Smooth muscle cell of the brain vasculature (primary cell): ENCODE measurements around the gene PEG3.
A peak's percentile ranks its signal among the peaks of the same experiment; 100 is the strongest.

Experiments used
- DNase-seq: peaks from one replicate; pipeline ENCODE4 v3.0.0-alpha.2; 2012; ENCODE audit warnings: low read depth, low spot score

Gene PEG3

GRCh38 chr19:56838909-56839651, 1.4 kb downstream of the PEG3 start:
- peak; percentile 37 for DNase-seq

DNA sequence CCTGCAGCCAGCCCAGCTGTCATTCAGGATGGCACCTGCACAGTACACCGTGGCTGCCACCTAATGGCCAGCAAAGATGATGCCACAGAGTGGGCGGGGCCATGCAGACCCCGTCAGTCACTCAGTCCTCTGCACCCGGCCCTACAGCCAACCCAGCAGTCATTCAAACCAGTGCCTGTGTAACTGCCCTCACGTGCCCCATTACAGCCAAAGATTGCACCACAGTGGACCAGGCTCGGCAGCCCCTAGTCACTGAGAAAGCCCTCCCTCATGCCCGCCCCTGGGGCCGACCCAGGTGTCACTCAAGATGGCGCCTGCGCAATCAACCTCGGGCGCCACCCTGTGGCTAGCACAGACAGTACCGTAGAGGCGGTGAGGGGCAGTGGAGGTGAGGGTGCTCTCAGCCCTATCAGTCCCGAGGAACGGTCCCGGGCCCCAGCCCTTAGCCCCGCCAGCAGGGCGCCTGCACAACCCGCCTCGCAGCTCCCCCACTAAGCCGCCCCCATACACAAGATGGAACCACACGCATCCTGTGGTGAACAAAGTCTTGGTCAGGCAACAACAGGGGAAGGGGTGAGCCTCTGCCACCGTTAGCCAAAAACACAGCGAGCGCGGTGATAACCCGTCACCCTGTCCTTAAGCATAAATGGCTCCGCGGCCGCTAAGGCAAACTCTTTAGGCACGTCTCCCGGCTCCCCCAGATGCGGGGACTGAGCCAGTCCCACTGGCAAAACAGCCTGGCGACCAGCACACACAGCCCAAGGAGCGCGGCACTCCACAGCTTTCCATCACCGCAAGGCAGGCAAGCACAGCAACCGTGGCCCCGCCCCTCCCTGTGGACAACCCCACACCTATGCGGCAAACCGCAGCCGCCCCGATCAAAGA, 2.3 kb downstream of the PEG3 start:
- DNase-seq = no peak

GRCh38 chr19:56837492-56838023, 3.0 kb downstream of the PEG3 start:
- DNase-seq = no peak

DNA sequence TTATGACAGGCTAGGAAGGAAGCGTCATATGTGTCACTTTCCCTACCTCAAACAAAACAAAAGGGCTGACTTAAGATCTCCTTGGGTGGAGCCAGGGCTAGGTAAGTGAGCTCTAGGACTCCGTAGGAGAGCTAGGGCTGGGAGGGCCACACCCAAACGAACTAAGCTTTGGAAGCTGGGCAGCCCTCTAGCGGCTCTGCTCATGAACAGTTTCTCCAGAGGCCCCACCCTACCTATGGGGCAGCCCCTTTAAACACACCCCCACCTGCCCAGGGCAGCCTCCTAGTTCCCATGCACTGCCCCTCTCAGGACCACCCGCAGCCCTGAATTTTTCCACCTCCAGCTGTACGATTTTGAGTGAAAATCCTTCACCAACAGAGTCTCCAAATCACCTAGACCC, 3.5 kb downstream of the PEG3 start:
- DNase-seq = no peak

GRCh38 chr19:56836059-56836458, 4.5 kb downstream of the PEG3 start:
- DNase-seq = no peak

GRCh38 chr19:56835401-56835800, 5.1 kb downstream of the PEG3 start:
- no peak for DNase-seq

DNA sequence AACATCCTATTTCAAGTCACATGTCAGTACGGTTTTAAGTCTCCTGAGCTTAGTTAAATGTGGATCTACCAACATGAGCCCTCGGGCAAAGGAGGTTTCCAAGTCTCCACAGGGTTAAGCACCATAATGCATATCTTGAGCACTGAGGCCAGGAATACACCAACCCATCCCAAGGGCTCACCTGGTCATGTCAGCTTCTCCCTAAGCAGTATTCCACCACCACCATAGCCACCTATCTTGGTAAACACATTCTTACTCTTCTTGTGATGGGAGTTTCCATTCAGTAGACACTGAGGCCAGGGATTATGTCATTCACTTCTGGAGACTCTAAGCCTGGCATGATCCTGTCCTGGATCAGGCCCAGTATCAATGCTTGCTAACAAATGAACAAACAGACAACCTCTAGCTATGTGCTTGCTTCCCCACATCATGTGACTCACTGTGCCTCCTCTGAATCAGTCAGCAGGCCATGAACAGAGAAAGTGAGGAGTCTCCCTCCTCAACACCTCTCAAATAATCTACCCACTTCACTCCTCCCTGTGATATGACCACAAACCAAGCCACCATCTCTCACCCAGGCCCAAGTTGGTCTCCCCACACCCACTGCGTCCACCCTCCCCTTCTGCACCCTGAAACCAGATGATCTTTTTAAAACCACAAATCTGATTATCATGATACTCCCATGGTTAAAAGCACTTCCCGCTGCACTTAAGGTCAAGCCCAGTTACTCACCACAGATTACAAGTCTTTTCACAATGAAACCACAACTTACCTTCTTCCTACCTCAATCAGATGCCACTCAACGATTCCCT, 5.8 kb downstream of the PEG3 start:
- no peak for DNase-seq

DNA sequence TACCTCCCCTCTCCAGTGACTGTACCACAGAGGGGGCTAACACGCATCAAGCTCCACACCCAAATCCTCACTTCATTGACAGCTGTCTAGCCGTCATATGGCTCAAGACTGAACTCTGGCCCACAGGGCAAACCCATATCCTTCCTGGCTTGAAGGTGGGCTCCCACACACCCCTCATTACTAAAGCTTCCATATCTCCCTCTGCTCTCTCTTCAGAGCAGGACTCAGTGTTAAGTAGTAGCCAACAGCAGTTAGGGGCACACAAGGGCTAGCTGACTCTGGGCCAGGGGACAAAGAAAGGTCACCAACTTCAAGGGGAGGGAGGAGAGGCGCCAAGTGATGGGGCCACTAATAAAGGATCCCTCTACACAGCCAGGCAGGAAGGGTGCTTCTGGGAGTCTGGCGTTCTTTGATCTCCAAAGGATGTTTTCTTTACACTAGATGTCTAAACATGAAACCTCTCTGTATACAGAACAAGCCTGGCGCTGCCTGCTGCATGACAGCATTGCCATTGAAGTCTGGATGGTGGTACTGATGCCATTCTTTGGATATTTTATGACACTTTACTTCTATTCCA, 8.1 kb downstream of the PEG3 start:
- DNase-seq = no peak

DNA sequence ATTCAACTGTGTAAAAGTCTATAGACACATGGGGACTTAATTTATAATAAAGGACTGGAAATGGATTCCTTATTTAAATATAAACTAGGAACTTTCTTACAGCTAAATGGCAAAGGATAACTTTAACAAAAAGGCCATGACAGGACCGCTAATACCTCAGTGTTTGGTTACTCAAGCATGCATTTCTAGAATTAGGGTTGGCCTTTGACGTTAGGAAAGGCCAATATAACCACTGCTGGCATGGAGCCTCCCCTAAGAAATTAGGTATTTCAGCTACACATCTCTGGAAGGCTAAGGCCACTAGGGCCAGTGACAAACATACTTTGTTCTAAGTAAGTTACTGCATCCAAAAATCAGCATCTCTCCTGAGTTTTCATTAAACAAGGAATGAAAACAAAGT, 9.3 kb downstream of the PEG3 start:
- DNase-seq = no peak

GRCh38 chr19:56829596-56829995, 10.9 kb downstream of the PEG3 start:
- no peak for DNase-seq

GRCh38 chr19:56827708-56828107, 12.8 kb downstream of the PEG3 start:
- no peak for DNase-seq

DNA sequence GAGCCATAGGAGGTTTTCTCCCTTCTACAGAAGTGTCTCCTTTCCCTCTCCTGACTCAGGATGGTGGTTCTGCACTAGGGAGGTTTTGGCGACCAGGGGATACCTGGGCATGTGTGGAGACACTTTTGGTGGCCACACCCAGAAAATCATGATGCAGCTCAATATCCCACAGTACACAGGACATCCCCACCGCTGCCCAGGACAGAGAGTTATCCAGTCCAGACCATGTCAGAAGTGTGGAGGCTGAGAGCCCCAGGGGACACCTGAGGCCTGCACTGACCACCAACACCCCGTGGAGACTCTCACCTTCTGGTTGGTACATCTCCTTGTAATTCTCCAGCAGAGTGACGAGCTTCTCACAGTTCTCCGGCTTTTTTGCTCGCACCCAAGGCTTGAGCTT, 16.6 kb downstream of the PEG3 start:
- no peak for DNase-seq

GRCh38 chr19:56823417-56823816, 17.1 kb downstream of the PEG3 start:
- DNase-seq = no peak

DNA sequence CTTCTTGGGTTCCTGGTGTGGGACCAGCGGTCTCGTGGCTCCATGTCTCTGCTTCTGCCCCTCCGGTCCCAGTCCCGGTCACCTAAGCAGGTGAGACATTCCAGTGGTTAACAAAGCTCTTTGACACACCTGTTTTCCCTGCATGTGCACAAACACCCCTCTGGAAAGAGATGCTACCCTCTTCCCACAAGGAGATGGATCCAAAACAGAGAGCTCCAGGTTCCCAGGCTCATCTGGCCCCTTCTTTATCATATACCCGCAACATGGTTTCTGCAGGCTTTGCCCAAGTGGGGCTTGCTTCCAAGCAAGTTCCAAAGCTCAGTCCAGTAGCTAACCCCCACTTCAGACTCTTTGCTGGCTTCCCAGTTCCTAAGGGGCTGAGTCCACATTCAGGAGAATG, 17.8 kb downstream of the PEG3 start:
- no peak for DNase-seq

DNA sequence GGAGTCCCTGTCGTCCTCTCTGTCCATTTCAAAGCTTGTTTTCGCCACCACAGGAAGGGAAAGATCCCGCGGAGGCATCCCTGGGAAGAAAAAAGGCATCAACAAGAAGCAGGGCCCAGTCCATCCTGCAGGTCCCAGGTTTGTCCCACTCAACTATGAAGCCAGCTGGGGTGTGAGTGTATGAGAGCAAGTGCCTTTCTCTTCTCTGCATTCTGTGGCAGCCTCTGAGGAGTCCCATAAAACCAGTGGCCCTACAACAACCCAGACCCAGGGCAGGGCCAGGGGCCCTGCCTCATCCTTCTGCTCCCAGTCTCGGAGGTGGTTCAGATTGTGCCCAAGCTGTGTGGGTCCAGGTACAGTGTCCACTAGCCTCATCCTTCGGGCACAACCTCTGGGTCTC, 18.9 kb downstream of the PEG3 start:
- no peak for DNase-seq

GRCh38 chr19:56821209-56821608, 19.3 kb downstream of the PEG3 start:
- no peak for DNase-seq

DNA sequence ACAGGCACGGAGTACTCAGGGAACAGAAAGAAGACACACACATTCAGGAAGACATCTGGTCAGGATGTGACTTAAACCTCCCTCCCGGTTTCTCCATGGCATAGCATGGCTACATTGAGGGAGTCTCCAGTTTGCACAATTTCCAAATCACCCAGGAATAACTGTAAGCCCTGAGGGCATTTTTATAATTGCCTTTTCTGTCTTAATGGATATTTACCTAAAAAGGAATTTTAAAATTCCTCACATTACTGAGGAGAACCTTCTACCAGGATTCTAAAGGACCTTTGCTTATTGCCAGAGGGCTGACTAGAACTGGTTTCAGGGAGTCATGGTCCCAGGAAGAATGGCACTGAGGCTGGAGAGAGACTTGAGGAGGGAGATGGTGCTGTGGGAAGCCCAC, 21.4 kb downstream of the PEG3 start:
- no peak for DNase-seq

DNA sequence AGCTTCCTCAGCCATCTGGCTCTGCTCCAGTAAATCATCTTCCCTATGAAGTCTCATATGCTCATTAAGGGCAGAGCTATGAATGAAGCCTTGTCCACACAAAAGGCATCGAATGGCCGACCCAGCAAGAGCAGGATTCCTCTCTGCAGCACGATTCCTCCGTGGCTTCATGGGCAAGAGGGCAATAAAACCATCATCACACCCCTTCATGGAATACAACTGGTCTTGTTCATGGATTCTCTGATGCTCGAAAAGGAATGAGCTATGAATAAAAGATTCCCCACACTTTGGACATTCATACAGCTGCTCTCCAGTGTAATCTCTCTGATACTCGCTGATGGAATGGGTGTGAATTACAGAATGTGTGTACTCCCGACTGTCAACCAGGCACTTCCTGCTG, 25.9 kb downstream of the PEG3 start:
- no peak for DNase-seq

GRCh38 chr19:56813531-56813930, 27.0 kb downstream of the PEG3 start:
- DNase-seq = no peak

GRCh38 chr19:56811480-56811879, 29.0 kb downstream of the PEG3 start:
- no peak for DNase-seq

GRCh38 chr19:56810260-56810659, 30.3 kb downstream of the PEG3 start:
- no peak for DNase-seq
